CD14-positive monocyte (primary cell): Measurements from ENCODE around the gene ABHD5. TPM values are rescaled to one million over a fixed set of nuclear protein-coding genes. Genes with fewer than 3 reads are reported as not detected.
"Not testable (repeated sequence)": the region's sequence is repeated elsewhere in the genome, so short reads cannot be mapped to it uniquely, and the experiment has no call there.

Source experiments
- DNase-seq, 3 donors: peaks; one replicate each; pipeline ENCODE4 v3.0.0-alpha.2; 2011 to 2022
- H2AFZ ChIP-seq: 2 replicates; pipeline ENCODE4 v1.6.0; 2012; ENCODE audit warnings: mild to moderate bottlenecking, low read depth, low read length, inconsistent platforms; ENCODE audit not compliant: insufficient read depth, poor library complexity, severe bottlenecking
- H3K27ac ChIP-seq, 2 donors: 1 replicate in 1 of 2; 2 replicates in 1 of 2; pipeline ENCODE4 v1.5.1; 2012 to 2013; ENCODE audit warnings: low read length in 2 of 2, control low read depth in 1 of 2, inconsistent platforms in 1 of 2, low read depth in 1 of 2, mild to moderate bottlenecking in 1 of 2
- H3K27me3 ChIP-seq, 2 donors: one replicate each; pipeline versions ENCODE4 v1.6.0 to v1.6.1; 2011 to 2013; ENCODE audit warnings: low read length in 2 of 2; ENCODE audit not compliant: control insufficient read depth in 2 of 2, insufficient read depth in 2 of 2
- H3K36me3 ChIP-seq, 2 donors: replicated peaks in 1 of 2; 1 replicate in 1 of 2; 2 replicates in 1 of 2; pipeline versions ENCODE4 v1.5.1 to v1.6.1; 2012 to 2013; ENCODE audit warnings: low read length in 2 of 2, control low read depth in 1 of 2, inconsistent platforms in 1 of 2, mild to moderate bottlenecking in 1 of 2; ENCODE audit not compliant: insufficient read depth in 2 of 2, control insufficient read depth in 1 of 2
- H3K4me1 ChIP-seq, 2 donors: 1 replicate in 1 of 2; 2 replicates in 1 of 2; pipeline versions ENCODE4 v1.5.1 to v1.6.1; 2012 to 2013; ENCODE audit warnings: low read length in 2 of 2, control low read depth in 1 of 2, inconsistent platforms in 1 of 2, mild to moderate bottlenecking in 1 of 2, moderate library complexity in 1 of 2; ENCODE audit not compliant: insufficient read depth in 2 of 2, control insufficient read depth in 1 of 2
- H3K4me2 ChIP-seq: replicated peaks from 2 replicates; pipeline ENCODE3; 2012; ENCODE audit warnings: low read length, moderate library complexity, mild to moderate bottlenecking; ENCODE audit not compliant: poor library complexity, severe bottlenecking; ENCODE audit errors: extremely low read depth
- H3K4me3 ChIP-seq, 3 experiments: fragments of 200-600 bp in 1 of 3; sonication (generic) in 1 of 3; replicated peaks in 1 of 3; 1 replicate in 2 of 3; 2 replicates in 1 of 3; pipeline ENCODE4 v1.5.1; 2011 to 2013; ENCODE audit warnings: low read length in 3 of 3, mild to moderate bottlenecking in 3 of 3, control low read depth in 2 of 3, low read depth in 2 of 3, inconsistent platforms in 1 of 3, moderate library complexity in 1 of 3
- H3K79me2 ChIP-seq: 2 replicates; pipeline ENCODE4 v1.6.0; 2012; ENCODE audit warnings: mild to moderate bottlenecking, control low read depth, inconsistent platforms, low read length, moderate library complexity; ENCODE audit not compliant: insufficient read depth
- H3K9ac ChIP-seq: 2 replicates; pipeline ENCODE4 v1.6.0; 2017; ENCODE audit warnings: low read length, mild to moderate bottlenecking; ENCODE audit not compliant: insufficient read depth, poor library complexity, severe bottlenecking
- H3K9me3 ChIP-seq, 2 donors: replicated peaks in 1 of 2; 1 replicate in 1 of 2; 2 replicates in 1 of 2; pipeline versions ENCODE4 v1.5.1 to v1.6.1; 2012 to 2013; ENCODE audit warnings: low read length in 2 of 2, control low read depth in 1 of 2; ENCODE audit not compliant: control insufficient read depth in 1 of 2, insufficient read depth in 1 of 2
- H4K20me1 ChIP-seq: 2 replicates; pipeline ENCODE4 v1.6.0; 2012; ENCODE audit warnings: mild to moderate bottlenecking, low read length, control low read depth, moderate library complexity; ENCODE audit not compliant: insufficient read depth
- H3K27ac Mint-ChIP-seq, 7 donors: one replicate each; pipeline ENCODE4 v1.8.0; 2020; ENCODE audit warnings: mild to moderate bottlenecking in 7 of 7, mixed read lengths in 7 of 7, moderate library complexity in 6 of 7, inconsistent platforms in 2 of 7
- H3K27me3 Mint-ChIP-seq, 3 donors: one replicate each; pipeline ENCODE4 v1.8.0; 2021 to 2022; ENCODE audit warnings: low read depth in 3 of 3, mild to moderate bottlenecking in 3 of 3, mixed read lengths in 3 of 3, moderate library complexity in 3 of 3, inconsistent platforms in 1 of 3
- H3K36me3 Mint-ChIP-seq, 2 donors: one replicate each; pipeline ENCODE4 v1.8.0; 2020; ENCODE audit warnings: mixed read lengths in 2 of 2, inconsistent platforms in 1 of 2, mild to moderate bottlenecking in 1 of 2
- H3K4me1 Mint-ChIP-seq: one replicate; pipeline ENCODE4 v1.8.0; 2020; ENCODE audit warnings: mild to moderate bottlenecking, mixed read lengths
- H3K4me3 Mint-ChIP-seq, 2 donors: one replicate each; pipeline ENCODE4 v1.8.0; 2020; ENCODE audit warnings: mild to moderate bottlenecking in 2 of 2, mixed read lengths in 2 of 2, moderate library complexity in 1 of 2
- H3K9me3 Mint-ChIP-seq, 7 donors: one replicate each; pipeline ENCODE4 v1.8.0; 2020 to 2022; ENCODE audit warnings: mixed read lengths in 7 of 7, mild to moderate bottlenecking in 6 of 7, moderate library complexity in 6 of 7, inconsistent platforms in 2 of 7
- WGBS: methylation state at CpG from one replicate; pipeline ENCODE4 v1.1.5; 2013; ENCODE audit warnings: missing lambda C conversion rate; ENCODE audit not compliant: insufficient coverage; 5-methylcytosine and 5-hydroxymethylcytosine counted together
- intact Hi-C, 2 donors: fragments of 100-400 bp; cut with micrococcal nuclease; formaldehyde crosslinking; loops; one replicate each; pipeline versions ENCODE4 v1.15.0 to v1.15.1; 2023
- polyA plus RNA-seq, 3 donors: library from polyadenylated mRNA; depleted of rRNA in 1 of 3; unstranded in 2 of 3; stranded (reverse) in 1 of 3; fragments of 300-500 nt in 2 of 3; fragments of >200 nt in 1 of 3; fragmentation: Illumina TruSeq in 2 of 3; gene quantifications; 1 replicate in 2 of 3; 2 replicates in 1 of 3; pipeline ENCODE4 v1.2.3, GENCODE V29; 2012 to 2021
- TF ChIP-seq, protein P1 (sequence below): fragments of 200-600 bp; IDR thresholded peaks from one replicate; pipeline ENCODE4 v1.8.0; 2022; ENCODE audit warnings: antibody characterized with exemption, mild to moderate bottlenecking

Gene ABHD5
- polyA plus RNA-seq, 3 donors: 32.9 to 40.0 (median 34.5) TPM

DNA sequence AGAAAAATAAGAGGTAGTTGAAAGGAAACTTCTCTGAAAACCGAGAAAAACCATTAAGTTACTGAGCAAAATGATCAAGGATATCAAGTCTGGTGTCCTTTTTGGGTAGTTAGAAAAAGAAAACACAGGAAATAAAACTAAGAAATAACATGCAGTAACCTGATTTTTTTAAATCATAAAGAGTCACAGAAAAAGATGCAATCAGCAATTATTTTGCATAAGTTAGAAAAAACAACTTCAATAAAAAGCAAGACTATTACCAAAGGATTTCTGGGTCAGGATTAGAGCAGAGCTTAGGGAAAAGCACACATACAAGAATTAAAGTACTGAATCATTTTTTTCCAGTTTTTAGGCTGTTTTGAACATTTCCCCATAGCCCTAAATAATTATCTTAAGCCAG lies 40.4 kb upstream of the ABHD5 start:
- H3K9me3 ChIP-seq: no peaks in the 10 kb centered on the region
- H3K36me3 ChIP-seq: no peaks in the 10 kb centered on the region
- H3K4me1 ChIP-seq: peaks cover 15% of the 10 kb centered on the region in 2 donors
- no peak overlapping the region for H2AFZ ChIP-seq
- H3K9me3 Mint-ChIP-seq: peaks cover 0 to 3% (median 0%) of the 10 kb centered on the region in 7 donors
- intact Hi-C loops: no loop called here
- H3K9ac ChIP-seq: no peak overlapping the region
- no peak overlapping the region for H3K4me3 Mint-ChIP-seq
- no peak overlapping the region for H3K4me2 ChIP-seq
- H3K4me3 ChIP-seq: no peak overlapping the region
- no peaks in the 10 kb centered on the region for H3K79me2 ChIP-seq
- no peaks in the 10 kb centered on the region for H3K27me3 ChIP-seq
- no peaks in the 10 kb centered on the region for H3K36me3 Mint-ChIP-seq
- no peak for DNase-seq
- peak overlapping the region in 1 of 7 donors; percentile 58 for H3K27ac Mint-ChIP-seq
- TF ChIP-seq, protein P1, sequence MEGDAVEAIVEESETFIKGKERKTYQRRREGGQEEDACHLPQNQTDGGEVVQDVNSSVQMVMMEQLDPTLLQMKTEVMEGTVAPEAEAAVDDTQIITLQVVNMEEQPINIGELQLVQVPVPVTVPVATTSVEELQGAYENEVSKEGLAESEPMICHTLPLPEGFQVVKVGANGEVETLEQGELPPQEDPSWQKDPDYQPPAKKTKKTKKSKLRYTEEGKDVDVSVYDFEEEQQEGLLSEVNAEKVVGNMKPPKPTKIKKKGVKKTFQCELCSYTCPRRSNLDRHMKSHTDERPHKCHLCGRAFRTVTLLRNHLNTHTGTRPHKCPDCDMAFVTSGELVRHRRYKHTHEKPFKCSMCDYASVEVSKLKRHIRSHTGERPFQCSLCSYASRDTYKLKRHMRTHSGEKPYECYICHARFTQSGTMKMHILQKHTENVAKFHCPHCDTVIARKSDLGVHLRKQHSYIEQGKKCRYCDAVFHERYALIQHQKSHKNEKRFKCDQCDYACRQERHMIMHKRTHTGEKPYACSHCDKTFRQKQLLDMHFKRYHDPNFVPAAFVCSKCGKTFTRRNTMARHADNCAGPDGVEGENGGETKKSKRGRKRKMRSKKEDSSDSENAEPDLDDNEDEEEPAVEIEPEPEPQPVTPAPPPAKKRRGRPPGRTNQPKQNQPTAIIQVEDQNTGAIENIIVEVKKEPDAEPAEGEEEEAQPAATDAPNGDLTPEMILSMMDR: no peak
- H3K4me1 Mint-ChIP-seq: peaks cover 20% of the 10 kb centered on the region
- no peak overlapping the region for H3K27ac ChIP-seq
- no CpG with 5 or more reads among the region's 1 CpG for WGBS
- H3K27me3 Mint-ChIP-seq: peaks cover 0 to 4% (median 2%) of the 10 kb centered on the region in 3 donors
- H4K20me1 ChIP-seq: no peaks in the 10 kb centered on the region

DNA sequence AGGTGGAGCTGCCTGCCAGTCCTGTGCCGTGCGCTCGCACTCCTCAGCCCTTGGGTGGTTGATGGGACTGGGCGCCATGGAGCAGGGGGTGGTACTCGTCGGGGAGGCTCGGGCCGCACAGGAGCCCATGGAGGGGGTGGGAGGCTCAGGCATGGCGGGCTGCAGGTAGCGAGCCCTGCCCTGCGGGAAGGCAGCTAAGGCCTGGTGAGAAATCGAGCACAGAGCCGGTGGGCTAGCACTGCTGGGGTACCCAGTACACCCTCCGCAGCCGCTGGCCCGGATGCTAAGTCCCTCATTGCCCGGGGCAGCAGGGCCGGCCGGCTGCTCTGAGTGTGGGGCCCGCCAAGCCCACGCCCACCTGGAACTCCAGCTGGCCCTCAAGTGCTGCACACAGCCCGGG lies 34.3 kb upstream of the ABHD5 start:
- H3K4me1 ChIP-seq, H3K36me3 ChIP-seq, H3K9me3 ChIP-seq, H3K9ac ChIP-seq, H3K36me3 Mint-ChIP-seq, H4K20me1 ChIP-seq, H3K27me3 ChIP-seq, H3K27ac ChIP-seq, H3K79me2 ChIP-seq, H3K27me3 Mint-ChIP-seq, intact Hi-C loops, H3K4me1 Mint-ChIP-seq, DNase-seq, H2AFZ ChIP-seq, H3K4me2 ChIP-seq, H3K4me3 ChIP-seq, H3K4me3 Mint-ChIP-seq, H3K27ac Mint-ChIP-seq: not testable (repeated sequence)
- peaks cover 2 to 16% (median 4%) of the 10 kb centered on the region in 7 donors for H3K9me3 Mint-ChIP-seq
- WGBS: 97% methylated on average over 18 of the region's 22 CpGs
